C4-2B (cell line): ENCODE measurements around the gene PPP1R27.

ENCODE experiments used
- ZFX ChIP-seq: fragments of 450-650 bp; IDR thresholded peaks from 2 replicates; pipeline ENCODE4 v1.6.1; 2017
- TF ChIP-seq, protein P1 (sequence below): fragments of 450-650 bp; conservative IDR thresholded peaks from 2 replicates; pipeline ENCODE4 v1.5.1; 2017; ENCODE audit warnings: mild to moderate bottlenecking

DNA sequence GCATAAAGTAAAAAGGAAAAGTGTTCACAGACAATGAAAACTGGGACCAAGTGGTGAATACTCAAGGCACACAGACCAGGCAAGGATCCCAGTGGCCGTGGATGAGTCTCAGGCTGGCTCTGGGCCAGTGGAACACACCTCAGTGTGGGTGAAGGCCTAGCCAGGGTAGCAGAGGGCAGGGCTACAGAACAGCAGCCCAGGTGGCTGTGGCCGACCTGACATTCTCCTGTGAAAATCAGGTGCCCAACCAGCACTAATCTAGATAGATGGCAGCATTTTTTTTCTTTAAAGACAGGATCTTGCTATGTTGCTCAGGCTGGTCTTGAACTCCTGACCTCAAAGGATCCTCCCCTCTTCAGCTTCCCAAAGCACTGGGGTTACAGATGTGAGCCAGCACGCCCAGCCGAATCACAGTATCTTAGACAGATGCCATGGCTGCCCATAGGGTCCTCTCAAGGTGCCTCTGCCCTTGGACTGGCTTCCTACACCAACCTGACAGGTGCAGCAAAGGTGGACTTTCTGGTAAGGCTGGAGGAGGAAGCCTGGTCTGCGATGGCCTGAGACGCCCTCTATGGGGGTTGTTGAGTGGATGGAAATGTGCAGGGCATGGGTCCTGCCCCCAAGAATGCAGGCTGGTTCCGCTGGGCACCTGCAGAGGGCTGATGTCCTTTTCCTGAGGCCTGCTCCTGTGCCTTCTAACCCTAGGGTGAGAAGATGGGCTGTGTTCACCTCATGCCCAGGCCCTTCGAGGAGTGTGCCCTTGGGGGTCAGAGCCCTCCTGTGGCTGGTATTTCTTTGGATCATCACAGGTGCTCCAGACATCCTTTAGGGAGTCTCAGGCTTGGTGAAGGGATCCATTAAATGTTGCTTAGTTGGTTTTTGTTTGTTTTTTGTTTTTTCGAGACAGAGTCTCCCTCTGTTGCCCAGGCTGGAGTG lies 29.3 kb upstream of the PPP1R27 start:
- TF ChIP-seq, protein P1, sequence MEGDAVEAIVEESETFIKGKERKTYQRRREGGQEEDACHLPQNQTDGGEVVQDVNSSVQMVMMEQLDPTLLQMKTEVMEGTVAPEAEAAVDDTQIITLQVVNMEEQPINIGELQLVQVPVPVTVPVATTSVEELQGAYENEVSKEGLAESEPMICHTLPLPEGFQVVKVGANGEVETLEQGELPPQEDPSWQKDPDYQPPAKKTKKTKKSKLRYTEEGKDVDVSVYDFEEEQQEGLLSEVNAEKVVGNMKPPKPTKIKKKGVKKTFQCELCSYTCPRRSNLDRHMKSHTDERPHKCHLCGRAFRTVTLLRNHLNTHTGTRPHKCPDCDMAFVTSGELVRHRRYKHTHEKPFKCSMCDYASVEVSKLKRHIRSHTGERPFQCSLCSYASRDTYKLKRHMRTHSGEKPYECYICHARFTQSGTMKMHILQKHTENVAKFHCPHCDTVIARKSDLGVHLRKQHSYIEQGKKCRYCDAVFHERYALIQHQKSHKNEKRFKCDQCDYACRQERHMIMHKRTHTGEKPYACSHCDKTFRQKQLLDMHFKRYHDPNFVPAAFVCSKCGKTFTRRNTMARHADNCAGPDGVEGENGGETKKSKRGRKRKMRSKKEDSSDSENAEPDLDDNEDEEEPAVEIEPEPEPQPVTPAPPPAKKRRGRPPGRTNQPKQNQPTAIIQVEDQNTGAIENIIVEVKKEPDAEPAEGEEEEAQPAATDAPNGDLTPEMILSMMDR, result no peak
- TF ChIP-seq ZFX, result no peak
